ENCODE measurements around the gene IL4R. TPM values are rescaled to one million over a fixed set of nuclear protein-coding genes. Genes with fewer than 3 reads are reported as not detected.
"Not testable (repeated sequence)": the region's sequence is repeated elsewhere in the genome, so short reads cannot be mapped to it uniquely, and the experiment has no call there.

Gene IL4R
- polyA plus RNA-seq, 1 donor = 21.9 TPM

- DNase-seq = no peak
Observed at GRCh38 chr16:27404163-27404823, 90.5 kb downstream of the IL4R start.

DNA sequence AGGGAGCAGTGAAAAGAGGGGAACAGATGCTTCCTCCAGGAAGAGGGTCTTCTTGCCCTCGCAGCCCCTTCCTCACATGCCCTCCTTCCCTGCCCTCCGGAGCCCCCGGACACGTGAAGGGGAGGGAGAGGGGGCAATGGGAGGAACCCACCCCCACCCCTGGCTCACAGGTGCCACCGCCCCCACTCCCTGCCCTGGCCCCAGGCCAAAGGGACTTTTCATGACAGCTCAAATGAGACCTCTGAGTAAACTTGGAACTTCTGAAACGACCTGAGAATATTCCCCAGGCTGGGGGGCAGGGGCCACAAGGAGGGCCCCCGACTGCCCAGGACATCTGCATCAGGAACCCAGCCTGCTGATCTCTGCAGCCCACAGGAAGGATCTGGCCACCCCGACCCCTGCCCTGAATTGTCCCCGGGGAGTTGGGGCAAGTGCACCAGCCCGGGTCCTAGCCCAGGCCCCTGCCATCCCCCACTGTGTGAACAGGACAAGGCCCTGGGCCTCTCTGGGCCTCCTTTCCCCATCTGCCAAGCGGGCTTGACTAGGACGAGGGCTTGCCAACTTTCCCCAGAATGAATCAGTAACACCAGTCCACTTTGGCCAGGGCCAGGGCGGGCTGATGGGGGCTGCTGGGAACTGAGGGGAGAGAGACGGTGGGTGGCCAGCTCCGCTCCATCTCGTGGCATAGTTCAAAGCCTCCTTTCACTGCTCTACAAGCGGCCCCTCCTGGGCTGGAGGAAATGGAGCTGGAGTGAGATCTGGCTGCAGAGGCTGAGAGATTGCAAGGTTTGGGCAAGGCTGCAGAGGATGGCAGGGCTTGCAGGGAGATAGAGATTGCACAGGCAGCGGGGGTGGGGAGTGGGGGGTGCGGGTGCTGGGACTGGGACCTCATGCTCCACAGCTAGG lies 92.0 kb downstream of the IL4R start:
- DNase-seq = no peak

DNA sequence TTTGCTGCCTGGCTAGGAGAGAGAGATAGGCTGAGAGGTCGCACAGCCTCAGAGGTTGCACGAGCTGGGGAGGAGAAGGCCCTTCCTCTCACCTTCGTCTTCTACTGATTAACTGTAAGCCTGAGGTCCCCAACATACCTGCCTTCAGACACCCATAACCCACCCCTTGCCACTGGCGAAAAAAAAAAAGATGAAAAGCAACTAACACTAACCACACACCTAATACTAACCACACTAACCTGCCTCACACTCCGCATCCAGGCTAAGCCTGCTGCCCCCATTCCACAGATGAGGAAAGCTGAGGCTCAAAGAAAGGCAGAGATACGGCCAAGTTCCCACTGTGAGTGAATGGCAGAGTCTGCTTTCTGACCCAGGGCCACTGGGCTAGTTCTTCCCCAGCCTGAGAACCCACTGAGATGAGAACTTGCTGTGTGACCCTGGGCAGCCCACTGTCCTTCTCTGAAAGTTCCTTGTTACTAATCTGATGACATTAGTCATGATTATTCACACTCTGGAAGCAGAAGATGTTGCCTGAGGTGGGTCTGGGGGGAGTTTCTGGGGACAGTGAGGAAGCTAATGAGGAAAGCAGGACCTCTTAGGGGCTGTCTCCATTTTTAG lies 92.8 kb downstream of the IL4R start:
- DNase-seq = no peak

- DNase-seq = no peak
Observed at GRCh38 chr16:27407133-27407532, 93.4 kb downstream of the IL4R start.

DNA sequence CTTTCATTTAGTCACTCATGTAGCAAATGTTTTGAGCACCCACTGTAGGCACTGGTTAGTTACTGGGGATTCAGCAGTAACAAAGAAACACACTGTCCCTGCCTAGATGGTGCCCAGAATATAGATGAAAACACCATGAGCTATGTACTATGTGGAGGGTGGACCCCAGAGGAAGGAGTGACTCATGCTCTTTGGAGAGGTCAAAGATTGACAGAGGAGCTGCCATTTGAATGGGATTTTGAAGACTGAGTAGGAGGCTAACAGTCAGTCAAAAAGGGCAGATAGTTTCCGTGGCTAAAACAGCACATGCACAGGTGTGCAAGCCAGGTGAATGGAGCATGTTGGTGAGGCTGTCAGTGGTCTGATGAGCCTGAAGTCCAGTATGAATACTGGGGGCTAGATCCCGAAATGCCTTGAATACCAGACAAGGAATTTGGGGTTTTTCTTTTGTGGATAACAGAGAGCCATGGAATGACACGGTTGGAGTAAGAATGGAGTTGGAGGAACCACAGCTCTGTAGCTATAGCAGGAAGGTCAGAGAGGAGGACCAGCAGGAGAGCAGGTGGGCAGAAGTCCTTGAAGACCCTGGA lies 94.3 kb downstream of the IL4R start:
- no peak for DNase-seq

DNA sequence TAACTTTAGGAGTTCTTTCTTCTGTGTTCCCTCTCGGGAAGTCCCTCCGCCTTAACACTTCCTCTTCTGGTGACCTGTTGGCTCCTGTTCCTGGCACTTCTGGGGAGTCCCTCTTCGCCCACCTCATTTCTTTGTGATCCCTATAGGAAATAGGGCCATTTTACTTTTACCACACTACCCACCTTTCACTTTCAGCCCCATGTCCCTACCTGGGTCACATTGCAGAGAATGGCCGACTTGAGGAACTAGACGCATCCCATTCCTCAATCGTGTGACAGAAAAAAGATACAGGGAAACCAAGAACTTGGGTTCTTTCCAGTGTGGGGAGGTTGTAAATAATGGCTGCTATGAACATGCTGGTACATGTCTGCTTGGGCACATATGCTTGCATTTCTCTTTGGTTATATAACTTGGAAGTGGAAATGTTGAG lies 94.8 kb downstream of the IL4R start:
- no peak for DNase-seq

- not testable (repeated sequence) for DNase-seq
Observed at GRCh38 chr16:27409958-27410357, 96.2 kb downstream of the IL4R start.

GRCh38 chr16:27410761-27411160 lies 97.0 kb downstream of the IL4R start:
- no peak for DNase-seq

- no peak for DNase-seq
Observed at GRCh38 chr16:27413956-27414355, 100.2 kb downstream of the IL4R start.

Other genes starting within 250 kb of the IL4R start
- gene C16orf82, start 247.0 kb upstream of the IL4R start, polyA plus RNA-seq (ENCODE audit: insufficient read length) = not detected
- gene KDM8, start 110.4 kb upstream of the IL4R start, polyA plus RNA-seq (ENCODE audit: insufficient read length) = 10.6 TPM
- gene NSMCE1, start 45.2 kb upstream of the IL4R start, polyA plus RNA-seq (ENCODE audit: insufficient read length) = 82.9 TPM
- gene IL21R, start 88.2 kb downstream of the IL4R start, polyA plus RNA-seq (ENCODE audit: insufficient read length) = 0.30 TPM
- 90.1 TPM for gene GTF3C1, start 235.9 kb downstream of the IL4R start, polyA plus RNA-seq (ENCODE audit: insufficient read length)
- 26.5 TPM for gene KATNIP, start 236.2 kb downstream of the IL4R start, polyA plus RNA-seq (ENCODE audit: insufficient read length)